ENCODE results near the gene MYO7B. TPM values are rescaled to one million over a fixed set of nuclear protein-coding genes. Genes with fewer than 3 reads are reported as not detected.

Gene MYO7B
- total and polyA plus RNA-seq, 2 donors (not counting 1 experiment from before 2014, with no cell fraction given) = under 0.01 TPM; not detected in 1

GRCh38 chr2:127590386-127591190 lies 55.1 kb downstream of the MYO7B start:
- H3K36me3 ChIP-seq (ENCODE audit: control insufficient read depth, insufficient read depth, low read length) = no peaks in the 10 kb centered on the region
- no peaks in the 10 kb centered on the region for H3K9me3 ChIP-seq (ENCODE audit: control insufficient read depth, insufficient read depth, low read depth, low read length)
- TF ChIP-seq CTCF (conservative IDR thresholded peaks at IDR 0.05 in 1 of 2, IDR thresholded peaks at IDR 0.05 in 1 of 2; ENCODE audit: low read depth in 1 of 2, low read length in 2 of 2) = no peak
- no peak for TF ChIP-seq EZH2 (IDR thresholded peaks at IDR 0.05; ENCODE audit: low read length, missing control alignments)

GRCh38 chr2:127591221-127591923 lies 55.9 kb downstream of the MYO7B start:
- no peak overlapping the region for H3K4me3 ChIP-seq (replicated peaks in 1 of 4; ENCODE audit: control extremely low read depth in 1 of 4, insufficient read depth in 1 of 4, low read depth in 3 of 4, low read length in 4 of 4)
- no peak overlapping the region for H3K27ac ChIP-seq (ENCODE audit: insufficient read depth, low read length)
- H3K36me3 ChIP-seq (ENCODE audit: control insufficient read depth, insufficient read depth, low read length) = no peaks in the 10 kb centered on the region
- H3K27me3 ChIP-seq (ENCODE audit: control insufficient read depth, insufficient read depth, low read length) = no peaks in the 10 kb centered on the region
- no peaks in the 10 kb centered on the region for H3K4me1 ChIP-seq (ENCODE audit: control insufficient read depth, extremely low read depth, insufficient read depth, low read length)
- no peaks in the 10 kb centered on the region for H4K20me1 ChIP-seq (ENCODE audit: control insufficient read depth, extremely low read depth, insufficient read depth, low read length)
- no peak overlapping the region for H3K4me2 ChIP-seq (ENCODE audit: extremely low read depth, insufficient read depth, low read length)
- no peak overlapping the region for H3K9ac ChIP-seq (ENCODE audit: insufficient read depth, low read length)
- DNase-seq (ENCODE audit: low read depth in 2 of 2) = peak; percentile 46 to 50
- H3K79me2 ChIP-seq (ENCODE audit: control insufficient read depth, insufficient read depth, low read length) = no peaks in the 10 kb centered on the region
- H3K9me3 ChIP-seq (ENCODE audit: control insufficient read depth, insufficient read depth, low read depth, low read length) = no peaks in the 10 kb centered on the region
- no peak for TF ChIP-seq EZH2 (IDR thresholded peaks at IDR 0.05; ENCODE audit: low read length, missing control alignments)
- peak; percentile 93 for TF ChIP-seq CTCF (conservative IDR thresholded peaks at IDR 0.05 in 1 of 2, IDR thresholded peaks at IDR 0.05 in 1 of 2; ENCODE audit: low read depth in 1 of 2, low read length in 2 of 2)
- H2AFZ ChIP-seq (ENCODE audit: low read length) = no peak overlapping the region

More at GRCh38 chr2:127590386-127591190, 55.1 kb downstream of the MYO7B start:
- no peak overlapping the region for H3K4me2 ChIP-seq (ENCODE audit: extremely low read depth, insufficient read depth, low read length)
- no peak overlapping the region for H3K9ac ChIP-seq (ENCODE audit: insufficient read depth, low read length)
- H3K27ac ChIP-seq (ENCODE audit: insufficient read depth, low read length) = no peak overlapping the region
- H3K27me3 ChIP-seq (ENCODE audit: control insufficient read depth, insufficient read depth, low read length) = no peaks in the 10 kb centered on the region
- H3K4me3 ChIP-seq (replicated peaks in 1 of 4; ENCODE audit: control extremely low read depth in 1 of 4, insufficient read depth in 1 of 4, low read depth in 3 of 4, low read length in 4 of 4) = no peak overlapping the region
- H3K4me1 ChIP-seq (ENCODE audit: control insufficient read depth, extremely low read depth, insufficient read depth, low read length) = no peaks in the 10 kb centered on the region
- H3K79me2 ChIP-seq (ENCODE audit: control insufficient read depth, insufficient read depth, low read length) = no peaks in the 10 kb centered on the region
- no peaks in the 10 kb centered on the region for H4K20me1 ChIP-seq (ENCODE audit: control insufficient read depth, extremely low read depth, insufficient read depth, low read length)
- DNase-seq (ENCODE audit: low read depth in 2 of 2) = no peak
- H2AFZ ChIP-seq (ENCODE audit: low read length) = no peak overlapping the region

DNA sequence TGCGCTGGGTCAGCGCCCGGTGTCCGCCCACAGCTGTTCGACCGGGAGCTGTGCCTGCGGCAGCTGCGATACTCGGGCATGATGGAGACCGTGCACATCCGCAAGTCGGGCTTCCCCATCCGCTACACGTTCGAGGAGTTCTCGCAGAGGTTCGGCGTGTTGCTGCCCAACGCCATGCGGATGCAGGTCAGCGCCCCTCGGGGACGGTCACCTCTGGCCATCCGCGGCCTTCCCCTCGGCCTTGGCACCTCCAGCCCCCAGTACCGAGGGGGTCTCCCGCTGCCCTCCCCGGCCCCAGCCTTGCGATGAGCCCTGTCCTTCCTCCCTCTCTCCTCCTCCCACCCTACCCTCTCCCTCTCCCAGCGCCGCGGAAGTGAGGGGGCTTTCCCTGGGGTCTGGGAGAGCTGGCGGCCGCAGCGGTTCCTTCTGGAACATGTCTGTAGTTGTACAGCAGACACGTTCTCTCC lies 57.3 kb downstream of the MYO7B start:
- Histone ChIP-seq H2AFZ (ENCODE audit: low read length) (no peak overlapping the region), H3K4me3 (replicated peaks in 1 of 4; ENCODE audit: control extremely low read depth in 1 of 4, insufficient read depth in 1 of 4, low read depth in 3 of 4, low read length in 4 of 4) (no peak overlapping the region), H3K4me2 (ENCODE audit: extremely low read depth, insufficient read depth, low read length) (no peak overlapping the region), H3K9ac (ENCODE audit: insufficient read depth, low read length) (no peak overlapping the region), H3K27me3 (ENCODE audit: control insufficient read depth, insufficient read depth, low read length) (no peaks in the 10 kb centered on the region), H3K79me2 (ENCODE audit: control insufficient read depth, insufficient read depth, low read length) (no peaks in the 10 kb centered on the region), H3K9me3 (ENCODE audit: control insufficient read depth, insufficient read depth, low read depth, low read length) (no peaks in the 10 kb centered on the region), H4K20me1 (ENCODE audit: control insufficient read depth, extremely low read depth, insufficient read depth, low read length) (no peaks in the 10 kb centered on the region), H3K27ac (ENCODE audit: insufficient read depth, low read length) (no peak overlapping the region), H3K4me1 (ENCODE audit: control insufficient read depth, extremely low read depth, insufficient read depth, low read length) (no peaks in the 10 kb centered on the region), H3K36me3 (ENCODE audit: control insufficient read depth, insufficient read depth, low read length) (no peaks in the 10 kb centered on the region)
- TF ChIP-seq CTCF (conservative IDR thresholded peaks at IDR 0.05 in 1 of 2, IDR thresholded peaks at IDR 0.05 in 1 of 2; ENCODE audit: low read depth in 1 of 2, low read length in 2 of 2) (no peak), EZH2 (IDR thresholded peaks at IDR 0.05; ENCODE audit: low read length, missing control alignments) (no peak)
- DNase-seq (ENCODE audit: low read depth in 2 of 2) = no peak
